HEK293 (cell line): Measurements from ENCODE around the gene CAMSAP3.

Experiments used
- CTCF ChIA-PET: fragments of 350-600 bp; formaldehyde crosslinking; extraction: SDS; loops from one replicate; lab custom pipeline; 2021; ENCODE audit warnings: antibody characterized with exemption; lab: Yijun Ruan, JAX
- POLR2A ChIA-PET: fragments of 300-600 bp; formaldehyde crosslinking; extraction: SDS; loops from one replicate; lab custom pipeline; 2020; ENCODE audit warnings: antibody characterized with exemption, inconsistent platforms; lab: Yijun Ruan, JAX
- H3K27ac ChIP-seq: fragments of 200-500 bp; sonication (Bioruptor generic); 2 replicates; pipeline ENCODE4 v1.5.1; 2014; ENCODE audit warnings: low read depth, low read length, control low read depth, inconsistent platforms; ENCODE audit errors: extremely low read depth
- H3K36me3 ChIP-seq, 2 experiments: fragments of 200-500 bp in 1 of 2; sonication (Bioruptor generic) in 1 of 2; 1 replicate in 1 of 2; 2 replicates in 1 of 2; pipeline ENCODE4 v1.5.1; 2014 to 2017; ENCODE audit warnings: inconsistent platforms in 2 of 2, low read length in 2 of 2; ENCODE audit not compliant: control insufficient read depth in 2 of 2, insufficient read depth in 1 of 2
- H3K4me1 ChIP-seq: fragments of 200-500 bp; sonication (Bioruptor generic); 2 replicates; pipeline ENCODE4 v1.5.1; 2014; ENCODE audit warnings: mild to moderate bottlenecking, low read length, inconsistent platforms; ENCODE audit not compliant: control insufficient read depth, insufficient read depth
- H3K4me3 ChIP-seq: 2 replicates; pipeline ENCODE4 v1.5.1; 2011; ENCODE audit warnings: low read depth, mild to moderate bottlenecking, control low read depth, low read length, moderate library complexity
- H3K9me3 ChIP-seq: fragments of 200-500 bp; sonication (Bioruptor generic); 2 replicates; pipeline ENCODE4 v1.5.1; 2014; ENCODE audit warnings: low read depth, low read length, inconsistent platforms; ENCODE audit not compliant: control insufficient read depth, insufficient read depth
- GFI1B ChIP-seq: fragments of 450-650 bp; formaldehyde crosslinking; IDR thresholded peaks from 2 replicates; pipeline ENCODE4 v1.5.1; 2016; ENCODE audit warnings: missing biosample characterization, missing genetic modification characterization
- GLIS1 ChIP-seq: fragments of 450-650 bp; formaldehyde crosslinking; IDR thresholded peaks from 2 replicates; pipeline ENCODE4 v1.5.1; 2016; ENCODE audit warnings: missing biosample characterization, missing genetic modification characterization
- KLF16 ChIP-seq: fragments of 450-650 bp; formaldehyde crosslinking; IDR thresholded peaks from 2 replicates; pipeline ENCODE4 v1.5.1; 2017; ENCODE audit warnings: missing biosample characterization, missing genetic modification characterization
- KLF9 ChIP-seq: fragments of 450-650 bp; formaldehyde crosslinking; IDR thresholded peaks from 2 replicates; pipeline ENCODE4 v1.5.1; 2016; ENCODE audit warnings: missing biosample characterization, missing genetic modification characterization, low read depth
- PRDM10 ChIP-seq: fragments of 450-650 bp; formaldehyde crosslinking; IDR thresholded peaks from 2 replicates; pipeline ENCODE4 v1.5.1; 2016; ENCODE audit warnings: missing biosample characterization, missing genetic modification characterization
- SP3 ChIP-seq: fragments of 450-650 bp; formaldehyde crosslinking; IDR thresholded peaks from 2 replicates; pipeline ENCODE4 v1.5.1; 2016; ENCODE audit warnings: missing biosample characterization, missing genetic modification characterization
- WT1 ChIP-seq: fragments of 450-650 bp; formaldehyde crosslinking; IDR thresholded peaks from 2 replicates; pipeline ENCODE4 v1.5.1; 2016; ENCODE audit warnings: missing biosample characterization, missing genetic modification characterization
- ZBTB1 ChIP-seq: fragments of 450-650 bp; formaldehyde crosslinking; IDR thresholded peaks from 2 replicates; pipeline ENCODE4 v1.5.1; 2016; ENCODE audit warnings: missing biosample characterization, missing genetic modification characterization
- ZFP37 ChIP-seq: fragments of 450-650 bp; formaldehyde crosslinking; IDR thresholded peaks from 2 replicates; pipeline ENCODE4 v1.5.1; 2016; ENCODE audit warnings: missing biosample characterization, missing genetic modification characterization
- ZNF132 ChIP-seq: fragments of 450-650 bp; formaldehyde crosslinking; IDR thresholded peaks from 2 replicates; pipeline ENCODE4 v1.5.1; 2017; ENCODE audit warnings: missing biosample characterization, missing genetic modification characterization, borderline replicate concordance
- ZNF138 ChIP-seq: fragments of 450-650 bp; formaldehyde crosslinking; IDR thresholded peaks from 2 replicates; pipeline ENCODE4 v1.5.1; 2016; ENCODE audit warnings: missing biosample characterization, missing genetic modification characterization, borderline replicate concordance
- ZNF341 ChIP-seq: fragments of 450-650 bp; formaldehyde crosslinking; IDR thresholded peaks from 2 replicates; pipeline ENCODE4; 2016; ENCODE audit warnings: low read depth, missing biosample characterization, missing genetic modification characterization
- ZNF544 ChIP-seq: fragments of 450-650 bp; formaldehyde crosslinking; IDR thresholded peaks from 2 replicates; pipeline ENCODE4 v1.5.0; 2017; ENCODE audit warnings: missing biosample characterization, missing genetic modification characterization
- ZNF707 ChIP-seq: fragments of 450-650 bp; formaldehyde crosslinking; IDR thresholded peaks from 2 replicates; pipeline ENCODE4 v1.5.1; 2016; ENCODE audit warnings: missing biosample characterization, missing genetic modification characterization
- ZNF768 ChIP-seq: fragments of 450-650 bp; formaldehyde crosslinking; IDR thresholded peaks from 2 replicates; pipeline ENCODE4 v1.5.1; 2018; ENCODE audit warnings: missing biosample characterization, mild to moderate bottlenecking, missing genetic modification characterization
- ZNF791 ChIP-seq: fragments of 450-650 bp; formaldehyde crosslinking; IDR thresholded peaks from 2 replicates; pipeline ENCODE4 v1.5.1; 2016; ENCODE audit warnings: missing biosample characterization, missing genetic modification characterization
- ZNF830 ChIP-seq: fragments of 450-650 bp; IDR thresholded peaks from 2 replicates; pipeline ENCODE4 v1.5.0; 2018; ENCODE audit warnings: missing biosample characterization, missing genetic modification characterization, low read depth, mild to moderate bottlenecking, moderate library complexity
- TF ChIP-seq, protein P1 (sequence below): fragments of 450-650 bp; formaldehyde crosslinking; IDR thresholded peaks from 2 replicates; pipeline ENCODE4 v1.5.1; 2016; ENCODE audit warnings: missing biosample characterization, missing genetic modification characterization

CAMSAP3 gene

GRCh38 chr19:7622933-7623685 lies 27.4 kb downstream of the CAMSAP3 start (continued):
- TF ChIP-seq ZNF830 (tag by site-specific recombination) (no peak), GLIS1 (tag by site-specific recombination) (no peak), GFI1B (tag by site-specific recombination) (no peak), KLF9 (tag by site-specific recombination) (0 out of 2 replicates have a peak, but pooled peaks have one; percentile 15), ZNF341 (tag by site-specific recombination) (no peak), ZNF544 (tag by site-specific recombination) (no peak), SP3 (0 out of 2 replicates have a peak, but pooled peaks have one; percentile 11), ZNF707 (no peak), ZNF138 (tag by site-specific recombination) (no peak)
- TF ChIP-seq, all 188 proteins: peak for 7

DNA sequence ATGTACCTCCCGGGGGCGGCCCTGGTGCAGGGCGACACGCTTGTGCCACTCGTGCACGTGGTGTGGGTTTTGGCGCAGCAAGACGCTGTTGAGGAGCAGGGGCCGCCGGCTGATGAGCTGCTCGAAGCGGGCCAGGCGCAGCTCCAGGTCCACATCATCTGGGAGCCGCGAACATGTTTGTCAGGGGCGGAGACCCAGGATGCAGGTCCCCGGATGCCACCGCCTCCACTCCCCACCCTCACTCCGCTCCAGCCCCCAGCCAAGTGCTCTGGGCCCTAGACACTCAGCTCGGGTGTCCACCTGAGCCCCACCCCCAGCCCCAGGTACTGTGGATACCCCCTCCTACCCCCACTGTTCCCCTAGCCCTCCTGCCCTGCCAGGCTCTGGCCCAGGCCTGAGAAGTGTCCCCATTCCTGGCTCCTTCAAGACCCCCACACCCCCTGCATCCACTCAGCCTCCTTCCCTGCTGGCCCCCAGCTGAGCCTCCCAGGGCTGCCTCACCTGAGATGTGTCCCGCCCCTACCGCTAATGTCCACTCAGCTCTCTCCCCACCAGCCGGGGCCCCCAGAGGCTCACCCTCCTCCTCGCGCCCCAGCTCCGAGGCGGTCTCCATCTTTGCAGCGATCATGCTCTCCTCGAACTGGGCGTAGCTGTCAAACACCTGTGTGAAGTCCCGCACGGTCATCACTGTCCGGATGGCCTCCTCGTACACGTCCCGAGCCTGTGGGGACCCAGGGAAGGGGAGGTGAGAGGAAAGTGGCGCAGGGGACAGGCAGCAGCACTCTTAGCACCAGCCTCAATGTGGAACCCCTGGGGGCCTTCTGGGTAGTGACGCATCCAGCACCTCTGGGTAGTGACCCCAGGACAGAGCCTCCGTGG lies 28.3 kb downstream of the CAMSAP3 start:
- no peak overlapping the region for H3K4me3 ChIP-seq
- H3K27ac ChIP-seq: no peak overlapping the region
- no peaks in the 10 kb centered on the region; the same call in none of the 2 replicates for H3K4me1 ChIP-seq
- peaks cover 0 to 81% of the 10 kb centered on the region in 2 experiments; a peak in 2 of 3 replicates for H3K36me3 ChIP-seq
- ChIA-PET POLR2A (interaction anchor here (0.8 to 1.8 kb wide), 2 partner anchors 14 to 37 kb away, joined by 3 to 6 read pairs; partner anchors contain the start of gene STXBP2), CTCF (interaction anchor here (0.6 to 1.7 kb wide), 5 partner anchors 10 to 1153 kb away, joined by 3 to 7 read pairs (median 3); partner anchors contain the start of gene TRAPPC5)
- H3K9me3 ChIP-seq: no peaks in the 10 kb centered on the region
- no peak for TF ChIP-seq WT1 (tag by site-specific recombination)
- no peak for TF ChIP-seq ZBTB1 (tag by site-specific recombination)
- peak; percentile 92 for TF ChIP-seq GLIS1 (tag by site-specific recombination)
- no peak for TF ChIP-seq ZNF791
- no peak for TF ChIP-seq PRDM10 (tag by site-specific recombination)
- TF ChIP-seq, all 188 proteins: peak for 1

- peaks cover 0 to 75% of the 10 kb centered on the region in 2 experiments; a peak in 2 of 3 replicates for H3K36me3 ChIP-seq
- no peaks in the 10 kb centered on the region for H3K9me3 ChIP-seq
- TF ChIP-seq ZNF768 (tag by site-specific recombination): no peak
- no peak for TF ChIP-seq KLF16
- TF ChIP-seq, protein P1, sequence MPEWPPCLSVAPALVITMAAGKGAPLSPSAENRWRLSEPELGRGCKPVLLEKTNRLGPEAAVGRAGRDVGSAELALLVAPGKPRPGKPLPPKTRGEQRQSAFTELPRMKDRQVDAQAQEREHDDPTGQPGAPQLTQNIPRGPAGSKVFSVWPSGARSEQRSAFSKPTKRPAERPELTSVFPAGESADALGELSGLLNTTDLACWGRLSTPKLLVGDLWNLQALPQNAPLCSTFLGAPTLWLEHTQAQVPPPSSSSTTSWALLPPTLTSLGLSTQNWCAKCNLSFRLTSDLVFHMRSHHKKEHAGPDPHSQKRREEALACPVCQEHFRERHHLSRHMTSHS: no peak
- no peak for TF ChIP-seq ZFP37 (tag by site-specific recombination)
- no peak for TF ChIP-seq ZNF132 (tag by site-specific recombination)
- H3K27ac ChIP-seq: no peak overlapping the region
- no peak overlapping the region for H3K4me3 ChIP-seq
- ChIA-PET CTCF (no interaction called here), POLR2A (interaction anchor here (0.8 to 1.8 kb wide), 2 partner anchors 9 to 13 kb away, joined by 3 to 6 read pairs; partner anchors contain the start of genes PCP2 and STXBP2)
- no peaks in the 10 kb centered on the region; the same call in 1 of the 2 replicates for H3K4me1 ChIP-seq
Observed at GRCh38 chr19:7624810-7625209, 29.1 kb downstream of the CAMSAP3 start.
